Nephron progenitor cell (in vitro differentiated cells): Measurements from ENCODE around the gene KIF3B.
"Not testable (repeated sequence)": the region's sequence is repeated elsewhere in the genome, so short reads cannot be mapped to it uniquely, and the experiment has no call there.

Experiments
- DNase-seq: peaks from one replicate; pipeline ENCODE4 v3.0.0; 2021
- H3K27ac Mint-ChIP-seq: 2 replicates; pipeline ENCODE4 v1.8.0; 2021; ENCODE audit warnings: mild to moderate bottlenecking, moderate library complexity, mixed read lengths
- H3K27me3 Mint-ChIP-seq: 2 replicates; pipeline ENCODE4 v1.8.0; 2021; ENCODE audit warnings: mild to moderate bottlenecking, low read depth, mixed read lengths; ENCODE audit not compliant: poor library complexity
- H3K36me3 Mint-ChIP-seq: 2 replicates; pipeline ENCODE4 v1.8.0; 2021; ENCODE audit warnings: low read depth, mixed read lengths
- H3K4me1 Mint-ChIP-seq: 2 replicates; pipeline ENCODE4 v1.8.0; 2021; ENCODE audit warnings: mixed read lengths
- H3K4me3 Mint-ChIP-seq: 2 replicates; pipeline ENCODE4 v1.8.0; 2021; ENCODE audit warnings: mild to moderate bottlenecking, moderate library complexity, mixed read lengths
- H3K9me3 Mint-ChIP-seq: 2 replicates; pipeline ENCODE4 v1.8.0; 2021; ENCODE audit warnings: mild to moderate bottlenecking, moderate library complexity, mixed read lengths
- TF ChIP-seq, protein P1 (sequence below): fragments of 200-600 bp; sonication (generic); IDR thresholded peaks from 2 replicates; pipeline ENCODE4 v1.5.0; 2021; ENCODE audit warnings: antibody characterized with exemption

KIF3B gene

DNA sequence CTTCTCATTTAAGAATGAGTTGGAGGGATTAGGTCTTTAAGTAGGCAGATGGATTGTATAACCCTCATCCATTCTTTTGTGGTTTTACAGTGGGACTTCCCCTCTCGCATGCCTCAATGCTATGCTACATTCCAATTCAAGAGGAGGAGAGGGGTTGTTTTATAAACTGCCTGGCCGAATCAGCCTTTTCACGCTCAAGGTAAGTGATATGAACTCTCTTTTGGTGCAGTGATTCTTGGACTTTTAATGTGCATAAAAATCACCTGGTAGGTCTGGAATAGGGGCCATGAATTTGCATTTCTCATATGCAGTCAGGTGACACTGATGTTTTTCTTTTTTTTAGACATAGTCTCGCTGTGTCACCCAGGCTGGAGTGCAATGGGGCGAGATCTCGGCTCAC, 91.5 kb downstream of the KIF3B start:
- Mint-ChIP-seq H3K4me3 (no peak overlapping the region), H3K36me3 (peaks cover 18% of the 10 kb centered on the region), H3K4me1 (peaks cover 42% of the 10 kb centered on the region), H3K9me3 (no peaks in the 10 kb centered on the region), H3K27ac (no peak overlapping the region), H3K27me3 (no peaks in the 10 kb centered on the region)
- TF ChIP-seq, protein P1, sequence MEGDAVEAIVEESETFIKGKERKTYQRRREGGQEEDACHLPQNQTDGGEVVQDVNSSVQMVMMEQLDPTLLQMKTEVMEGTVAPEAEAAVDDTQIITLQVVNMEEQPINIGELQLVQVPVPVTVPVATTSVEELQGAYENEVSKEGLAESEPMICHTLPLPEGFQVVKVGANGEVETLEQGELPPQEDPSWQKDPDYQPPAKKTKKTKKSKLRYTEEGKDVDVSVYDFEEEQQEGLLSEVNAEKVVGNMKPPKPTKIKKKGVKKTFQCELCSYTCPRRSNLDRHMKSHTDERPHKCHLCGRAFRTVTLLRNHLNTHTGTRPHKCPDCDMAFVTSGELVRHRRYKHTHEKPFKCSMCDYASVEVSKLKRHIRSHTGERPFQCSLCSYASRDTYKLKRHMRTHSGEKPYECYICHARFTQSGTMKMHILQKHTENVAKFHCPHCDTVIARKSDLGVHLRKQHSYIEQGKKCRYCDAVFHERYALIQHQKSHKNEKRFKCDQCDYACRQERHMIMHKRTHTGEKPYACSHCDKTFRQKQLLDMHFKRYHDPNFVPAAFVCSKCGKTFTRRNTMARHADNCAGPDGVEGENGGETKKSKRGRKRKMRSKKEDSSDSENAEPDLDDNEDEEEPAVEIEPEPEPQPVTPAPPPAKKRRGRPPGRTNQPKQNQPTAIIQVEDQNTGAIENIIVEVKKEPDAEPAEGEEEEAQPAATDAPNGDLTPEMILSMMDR, result no peak
- no peak for DNase-seq

DNA sequence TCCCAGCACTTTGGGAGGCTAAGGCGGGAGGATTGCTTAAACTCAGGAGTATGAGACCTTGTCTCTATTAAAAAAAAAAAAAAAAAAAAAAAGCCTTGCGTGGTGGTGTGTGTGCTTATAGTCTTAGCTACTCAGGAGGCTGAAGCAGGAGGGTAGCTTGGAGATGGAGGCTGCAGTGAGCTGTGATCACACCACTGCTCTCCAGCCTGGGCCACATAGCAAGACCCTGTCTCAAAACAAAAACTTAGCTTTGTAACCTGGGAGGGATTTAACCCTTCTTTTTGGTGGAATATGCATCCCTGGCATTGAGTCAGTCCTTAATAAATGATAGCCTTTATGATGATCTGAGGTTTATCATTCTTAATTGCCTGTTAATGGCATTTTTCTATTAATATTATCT, 93.4 kb downstream of the KIF3B start:
- TF ChIP-seq, protein P1, result no peak
- Mint-ChIP-seq H3K27ac (peak overlapping the region; percentile 66), H3K27me3 (no peaks in the 10 kb centered on the region)

DNA sequence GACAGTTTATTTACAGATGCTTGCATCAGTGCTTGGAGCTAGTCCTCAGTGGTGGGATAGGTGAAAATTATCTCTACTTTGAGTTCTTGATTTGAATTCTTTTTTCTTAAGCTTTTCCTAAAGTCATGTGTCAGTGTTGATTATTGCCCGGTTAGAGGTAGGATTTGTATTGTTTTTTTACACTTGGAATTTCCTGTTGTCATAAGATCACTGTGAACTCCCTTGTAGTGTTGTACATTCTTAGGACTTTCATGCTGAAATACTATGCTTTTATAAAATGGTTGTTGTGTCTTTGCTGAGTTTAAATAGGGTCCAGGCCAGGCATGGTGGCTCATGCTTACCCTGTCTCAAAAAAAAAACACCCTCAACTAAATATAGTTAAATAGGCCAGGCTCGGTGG, 101.0 kb downstream of the KIF3B start:
- Mint-ChIP-seq H3K4me3 (no peak overlapping the region), H3K9me3 (no peaks in the 10 kb centered on the region), H3K36me3 (peaks cover 49% of the 10 kb centered on the region), H3K27ac (no peak overlapping the region), H3K4me1 (no peaks in the 10 kb centered on the region), H3K27me3 (no peaks in the 10 kb centered on the region)
- DNase-seq, result no peak
- TF ChIP-seq, protein P1, result no peak

More for the DNA sequence above, 93.4 kb downstream of the KIF3B start:
- H3K36me3 Mint-ChIP-seq, result peaks cover 20% of the 10 kb centered on the region
- H3K9me3 Mint-ChIP-seq, result no peaks in the 10 kb centered on the region
- H3K4me1 Mint-ChIP-seq, result peaks cover 29% of the 10 kb centered on the region
- no peak for DNase-seq
- no peak overlapping the region for H3K4me3 Mint-ChIP-seq

DNA sequence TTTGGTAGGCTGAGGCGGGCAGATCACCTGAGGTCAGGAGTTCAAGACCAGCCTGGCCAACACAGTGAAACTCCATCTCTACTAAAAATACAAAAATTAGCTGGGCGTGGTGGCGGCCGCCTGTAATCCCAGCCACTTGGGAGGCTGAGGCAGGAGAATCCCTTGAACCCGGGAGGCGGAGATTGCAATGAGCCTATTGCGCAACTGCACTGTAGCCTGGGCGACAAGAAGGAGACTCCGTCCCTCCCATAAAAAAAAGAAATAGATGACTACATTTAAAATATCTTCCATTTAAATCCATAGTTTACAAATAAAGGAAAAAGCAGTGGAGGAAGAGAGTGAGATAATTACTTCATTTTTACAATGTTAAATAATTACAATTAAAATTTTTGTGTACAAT, 102.6 kb downstream of the KIF3B start:
- H3K4me1 Mint-ChIP-seq, H3K27me3 Mint-ChIP-seq, H3K9me3 Mint-ChIP-seq, H3K27ac Mint-ChIP-seq, H3K4me3 Mint-ChIP-seq, DNase-seq: not testable (repeated sequence)
- peaks cover 55% of the 10 kb centered on the region for H3K36me3 Mint-ChIP-seq

DNA sequence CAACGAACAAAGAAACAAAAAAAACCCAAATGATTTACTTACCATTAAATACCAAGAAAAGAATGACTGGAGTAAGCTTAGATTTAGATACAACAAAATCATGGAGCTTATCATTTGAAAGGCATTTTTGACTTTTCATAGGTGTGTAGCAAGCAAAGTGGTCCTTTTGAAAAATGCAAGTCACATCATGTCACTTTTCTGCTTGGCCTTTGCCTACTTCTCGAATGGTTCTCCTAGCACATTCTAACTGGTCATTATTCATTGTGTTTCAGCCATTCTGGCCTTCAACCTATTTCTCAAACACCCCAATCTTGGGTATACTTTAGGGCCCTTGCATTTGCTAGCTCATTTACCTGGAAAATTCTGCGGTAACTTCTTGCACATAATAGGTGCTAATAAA, 103.3 kb downstream of the KIF3B start:
- DNase-seq, result no peak
- TF ChIP-seq, protein P1, result no peak
- Mint-ChIP-seq H3K27ac (no peak overlapping the region), H3K4me1 (peaks cover 9% of the 10 kb centered on the region), H3K27me3 (no peaks in the 10 kb centered on the region), H3K4me3 (no peak overlapping the region), H3K9me3 (no peaks in the 10 kb centered on the region), H3K36me3 (peaks cover 54% of the 10 kb centered on the region)

DNA sequence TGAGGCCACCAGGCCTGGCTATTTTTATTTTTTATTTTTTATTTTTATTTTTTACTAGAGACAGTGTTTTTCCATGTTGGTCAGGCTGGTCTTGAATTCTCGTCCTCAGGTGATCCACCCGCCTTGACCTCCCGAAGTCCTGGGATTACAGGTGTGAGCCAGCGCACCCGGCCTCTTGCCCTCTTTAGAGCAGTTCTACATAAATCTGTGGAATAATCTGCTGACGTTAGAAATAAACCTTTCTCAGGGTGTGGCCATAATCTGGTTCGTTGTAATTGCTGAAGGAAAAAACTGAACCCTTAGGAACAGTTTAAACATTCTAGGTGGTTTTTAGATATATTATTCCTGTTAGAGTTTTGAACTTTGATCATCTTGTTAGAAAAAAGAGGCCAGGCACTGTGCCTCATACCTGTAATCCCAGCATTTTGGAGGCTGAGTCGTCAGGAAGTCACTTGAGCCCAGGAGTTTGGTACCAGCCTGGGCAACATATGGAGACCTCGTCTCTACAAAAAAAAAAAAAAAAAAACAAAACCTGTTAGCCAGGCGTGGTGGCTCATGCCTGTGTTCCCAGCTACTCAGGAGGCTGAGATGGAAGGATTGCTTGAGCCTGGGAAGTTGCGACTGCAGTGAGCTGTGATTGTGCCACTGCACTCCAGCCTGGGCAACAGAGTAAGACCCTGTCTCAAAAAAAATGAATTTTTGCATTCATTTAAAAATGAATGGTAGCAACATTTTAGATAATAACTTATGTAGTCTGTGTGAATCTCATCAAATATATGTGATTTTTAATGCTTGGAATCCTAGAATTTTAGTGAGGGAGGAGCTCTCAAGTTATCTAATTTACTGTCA, 104.9 kb downstream of the KIF3B start:
- peaks cover 9% of the 10 kb centered on the region for H3K4me1 Mint-ChIP-seq
- peaks cover 53% of the 10 kb centered on the region for H3K36me3 Mint-ChIP-seq
- no peak overlapping the region for H3K27ac Mint-ChIP-seq
- H3K27me3 Mint-ChIP-seq, result no peaks in the 10 kb centered on the region
- no peaks in the 10 kb centered on the region for H3K9me3 Mint-ChIP-seq
- no peak for DNase-seq
- TF ChIP-seq, protein P1, result no peak
- no peak overlapping the region for H3K4me3 Mint-ChIP-seq

DNA sequence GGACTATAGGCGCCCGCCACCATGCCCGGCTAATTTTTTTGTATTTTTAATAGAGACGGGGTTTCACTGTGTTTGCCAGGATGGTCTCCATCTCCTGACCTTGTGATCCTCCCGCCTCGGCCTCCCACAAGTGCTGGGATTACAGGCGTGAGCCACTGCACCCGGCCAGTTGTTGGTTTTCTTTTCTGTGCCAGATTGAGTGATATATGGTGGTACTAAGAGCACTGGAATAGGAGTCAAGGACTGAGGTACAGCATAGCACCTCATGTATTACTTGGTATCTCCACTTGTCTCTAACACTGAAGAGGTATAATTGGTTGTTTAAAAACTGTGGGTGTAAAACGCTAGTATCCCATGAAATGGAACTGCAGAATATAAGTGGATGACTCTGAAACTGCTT, 106.0 kb downstream of the KIF3B start:
- DNase-seq, H3K4me1 Mint-ChIP-seq, H3K4me3 Mint-ChIP-seq, H3K27me3 Mint-ChIP-seq, H3K9me3 Mint-ChIP-seq: not testable (repeated sequence)
- Mint-ChIP-seq H3K36me3 (peaks cover 49% of the 10 kb centered on the region), H3K27ac (peak overlapping the region; percentile 74)
